Neural progenitor cell (in vitro differentiated cells): ENCODE measurements around the gene DOCK4. TPM values are rescaled to one million over a fixed set of nuclear protein-coding genes. Genes with fewer than 3 reads are reported as not detected.
"Not testable (repeated sequence)": the region's sequence is repeated elsewhere in the genome, so short reads cannot be mapped to it uniquely, and the experiment has no call there.

Experiments
- DNase-seq: peaks from one replicate; pipeline ENCODE4 v3.0.0-alpha.2; 2016; ENCODE audit warnings: low spot score
- H2AFZ ChIP-seq: fragments of 200-600 bp; sonication (generic); replicated peaks from 2 replicates; pipeline ENCODE4 v1.6.1; 2016; ENCODE audit warnings: antibody characterized with exemption
- H3F3A ChIP-seq: fragments of 200-600 bp; sonication (generic); 2 replicates; pipeline ENCODE4 v1.6.1; 2016; ENCODE audit warnings: antibody characterized with exemption, low read depth
- H3K27ac ChIP-seq: fragments of 200-600 bp; sonication (generic); 2 replicates; pipeline ENCODE4 v1.5.1; 2016; ENCODE audit warnings: mild to moderate bottlenecking
- H3K27me3 ChIP-seq: fragments of 200-600 bp; sonication (generic); 2 replicates; pipeline ENCODE4 v1.6.1; 2016; ENCODE audit warnings: mild to moderate bottlenecking, moderate library complexity
- H3K36me3 ChIP-seq: fragments of 200-600 bp; sonication (generic); 2 replicates; pipeline ENCODE4 v1.5.1; 2016
- H3K4me1 ChIP-seq: fragments of 200-600 bp; sonication (generic); 2 replicates; pipeline ENCODE4 v1.6.1; 2016; ENCODE audit warnings: mixed run types
- H3K4me2 ChIP-seq: fragments of 200-600 bp; sonication (generic); 2 replicates; pipeline ENCODE4 v1.6.1; 2016
- H3K4me3 ChIP-seq: fragments of 200-600 bp; sonication (generic); 2 replicates; pipeline ENCODE4 v1.5.1; 2016
- H3K79me2 ChIP-seq: fragments of 200-600 bp; sonication (generic); 2 replicates; pipeline ENCODE4 v1.6.1; 2016; ENCODE audit warnings: low read depth
- H3K9ac ChIP-seq: fragments of 200-600 bp; sonication (generic); 2 replicates; pipeline ENCODE4 v1.6.1; 2016
- H3K9me3 ChIP-seq: fragments of 200-600 bp; sonication (generic); 2 replicates; pipeline ENCODE4 v1.5.1; 2016; ENCODE audit warnings: low read depth
- H4K20me1 ChIP-seq: fragments of 200-600 bp; sonication (generic); 2 replicates; pipeline ENCODE4 v1.6.1; 2016; ENCODE audit warnings: low read depth
- H3K27ac Mint-ChIP-seq: 3 replicates; pipeline ENCODE4 v1.8.0; 2021; ENCODE audit warnings: mixed read lengths
- H3K27me3 Mint-ChIP-seq: 2 replicates; pipeline ENCODE4 v1.8.0; 2022; ENCODE audit warnings: low read depth, mild to moderate bottlenecking, inconsistent platforms, moderate library complexity, mixed read lengths; ENCODE audit not compliant: insufficient read depth
- H3K36me3 Mint-ChIP-seq: 3 replicates; pipeline ENCODE4 v1.8.0; 2021; ENCODE audit warnings: mixed read lengths
- H3K4me1 Mint-ChIP-seq: 3 replicates; pipeline ENCODE4 v1.8.0; 2021; ENCODE audit warnings: mixed read lengths
- H3K4me3 Mint-ChIP-seq: 3 replicates; pipeline ENCODE4 v1.8.0; 2021; ENCODE audit warnings: mild to moderate bottlenecking, moderate library complexity, mixed read lengths
- H3K9me3 Mint-ChIP-seq: 3 replicates; pipeline ENCODE4 v1.8.0; 2020; ENCODE audit warnings: mixed read lengths
- EZH2 ChIP-seq: fragments of 200-600 bp; sonication (generic); IDR thresholded peaks from 2 replicates; pipeline ENCODE4 v1.6.1; 2017; ENCODE audit warnings: antibody characterized with exemption, mild to moderate bottlenecking, moderate library complexity
- EZH2phosphoT487 ChIP-seq: fragments of 200-600 bp; sonication (generic); IDR thresholded peaks from 2 replicates; pipeline ENCODE4 v1.6.1; 2017; ENCODE audit warnings: antibody characterized with exemption
- total RNA-seq: library from RNA; depleted of rRNA; stranded (reverse); fragments of >200 nt; gene quantifications from 2 replicates; pipeline ENCODE4 v1.2.3, GENCODE V29; 2015; ENCODE audit warnings: low replicate concordance
- TF ChIP-seq, protein P1 (sequence below): fragments of 200-600 bp; sonication (generic); IDR thresholded peaks from 2 replicates; pipeline ENCODE4 v1.5.1; 2017; ENCODE audit warnings: antibody characterized with exemption, mild to moderate bottlenecking

Gene DOCK4
- total RNA-seq, 1 donor from 2014 or later: 11.4 TPM

GRCh38 chr7:111910656-111911055, 295.5 kb downstream of the DOCK4 start:
- H3K79me2 ChIP-seq: no peaks in the 10 kb centered on the region
- no peaks in the 10 kb centered on the region for H4K20me1 ChIP-seq
- H3K27me3 ChIP-seq: no peaks in the 10 kb centered on the region
- peaks cover 12% of the 10 kb centered on the region for H3K4me1 Mint-ChIP-seq
- no peaks in the 10 kb centered on the region for H3K9me3 ChIP-seq
- no peak overlapping the region for H3K27ac ChIP-seq
- no peaks in the 10 kb centered on the region for H3K27me3 Mint-ChIP-seq
- H3K9ac ChIP-seq: no peak overlapping the region
- TF ChIP-seq EZH2phosphoT487 (no peak), EZH2 (no peak)
- TF ChIP-seq, protein P1, sequence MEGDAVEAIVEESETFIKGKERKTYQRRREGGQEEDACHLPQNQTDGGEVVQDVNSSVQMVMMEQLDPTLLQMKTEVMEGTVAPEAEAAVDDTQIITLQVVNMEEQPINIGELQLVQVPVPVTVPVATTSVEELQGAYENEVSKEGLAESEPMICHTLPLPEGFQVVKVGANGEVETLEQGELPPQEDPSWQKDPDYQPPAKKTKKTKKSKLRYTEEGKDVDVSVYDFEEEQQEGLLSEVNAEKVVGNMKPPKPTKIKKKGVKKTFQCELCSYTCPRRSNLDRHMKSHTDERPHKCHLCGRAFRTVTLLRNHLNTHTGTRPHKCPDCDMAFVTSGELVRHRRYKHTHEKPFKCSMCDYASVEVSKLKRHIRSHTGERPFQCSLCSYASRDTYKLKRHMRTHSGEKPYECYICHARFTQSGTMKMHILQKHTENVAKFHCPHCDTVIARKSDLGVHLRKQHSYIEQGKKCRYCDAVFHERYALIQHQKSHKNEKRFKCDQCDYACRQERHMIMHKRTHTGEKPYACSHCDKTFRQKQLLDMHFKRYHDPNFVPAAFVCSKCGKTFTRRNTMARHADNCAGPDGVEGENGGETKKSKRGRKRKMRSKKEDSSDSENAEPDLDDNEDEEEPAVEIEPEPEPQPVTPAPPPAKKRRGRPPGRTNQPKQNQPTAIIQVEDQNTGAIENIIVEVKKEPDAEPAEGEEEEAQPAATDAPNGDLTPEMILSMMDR: no peak
- H3K27ac Mint-ChIP-seq: no peak overlapping the region
- H2AFZ ChIP-seq: no peak overlapping the region
- no peak overlapping the region for H3K4me2 ChIP-seq
- no peak overlapping the region for H3K4me3 Mint-ChIP-seq
- peaks cover 24% of the 10 kb centered on the region for H3K36me3 Mint-ChIP-seq
- H3K36me3 ChIP-seq: no peaks in the 10 kb centered on the region
- no peaks in the 10 kb centered on the region for H3F3A ChIP-seq
- no peaks in the 10 kb centered on the region for H3K4me1 ChIP-seq
- DNase-seq: no peak
- no peak overlapping the region for H3K4me3 ChIP-seq
- no peaks in the 10 kb centered on the region for H3K9me3 Mint-ChIP-seq

- H3K4me3 ChIP-seq, H3K27ac Mint-ChIP-seq, H3K27ac ChIP-seq, H4K20me1 ChIP-seq, H3K4me3 Mint-ChIP-seq, H3K9ac ChIP-seq, H3K36me3 ChIP-seq, H3K27me3 ChIP-seq, H3K9me3 ChIP-seq, H3K4me2 ChIP-seq, H3F3A ChIP-seq, H3K9me3 Mint-ChIP-seq, H3K79me2 ChIP-seq, DNase-seq, H3K27me3 Mint-ChIP-seq, H3K4me1 ChIP-seq, H2AFZ ChIP-seq: not testable (repeated sequence)
- H3K4me1 Mint-ChIP-seq: peaks cover 12% of the 10 kb centered on the region
- H3K36me3 Mint-ChIP-seq: peaks cover 17% of the 10 kb centered on the region
These were observed 297.5 kb downstream of the DOCK4 start for GRCh38 chr7:111908673-111909072.

DNA sequence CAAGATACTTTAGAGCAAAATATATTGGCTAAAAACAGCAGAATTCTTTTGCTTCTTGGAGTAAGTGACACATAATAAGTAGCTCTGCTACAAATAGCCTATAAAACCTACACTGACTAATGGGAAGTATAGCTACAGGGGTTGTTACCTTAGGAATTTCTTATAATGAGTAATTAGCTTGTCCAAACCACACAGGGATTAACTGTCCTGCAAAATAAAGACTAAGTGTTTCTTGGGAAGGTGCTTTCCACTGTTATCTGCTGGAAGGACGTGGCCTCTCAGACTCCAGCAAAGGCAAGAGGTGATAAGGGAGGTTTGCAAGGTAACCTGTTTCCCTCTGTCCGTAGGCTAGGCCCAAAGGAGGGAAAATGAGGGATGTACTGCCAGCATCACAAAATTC, 302.4 kb downstream of the DOCK4 start:
- Histone ChIP-seq H3K4me3 (no peak overlapping the region), H3K4me1 (no peaks in the 10 kb centered on the region), H3K27ac (no peak overlapping the region), H3F3A (no peaks in the 10 kb centered on the region), H2AFZ (no peak overlapping the region), H3K27me3 (no peaks in the 10 kb centered on the region), H3K36me3 (no peaks in the 10 kb centered on the region), H3K79me2 (no peaks in the 10 kb centered on the region), H4K20me1 (no peaks in the 10 kb centered on the region), H3K9ac (no peak overlapping the region), H3K4me2 (no peak overlapping the region), H3K9me3 (no peaks in the 10 kb centered on the region)
- Mint-ChIP-seq H3K36me3 (peaks cover 20% of the 10 kb centered on the region), H3K9me3 (no peaks in the 10 kb centered on the region), H3K27ac (no peak overlapping the region), H3K4me3 (no peak overlapping the region), H3K4me1 (no peaks in the 10 kb centered on the region), H3K27me3 (no peaks in the 10 kb centered on the region)
- no peak for DNase-seq
- TF ChIP-seq EZH2phosphoT487 (no peak), EZH2 (no peak)
- TF ChIP-seq, protein P1: no peak

DNA sequence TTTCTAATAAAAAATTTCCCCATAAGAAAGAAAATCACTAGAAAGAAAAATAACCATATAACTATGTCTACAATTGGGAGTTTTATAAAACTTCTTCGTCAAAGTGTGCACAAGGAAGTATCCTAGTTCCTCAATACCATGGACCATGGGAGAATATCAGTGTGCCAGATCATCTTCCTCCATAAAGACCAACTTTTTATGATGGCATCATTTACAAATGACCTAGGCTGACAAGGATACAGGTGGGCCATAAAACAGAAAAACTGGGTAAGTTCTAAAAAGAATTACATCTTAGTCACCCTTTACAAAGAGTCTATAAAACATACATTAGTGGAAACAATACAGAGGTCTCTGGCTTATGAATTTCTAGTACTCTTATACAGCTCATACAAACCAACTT, 303.2 kb downstream of the DOCK4 start:
- Histone ChIP-seq H4K20me1 (no peaks in the 10 kb centered on the region), H3K4me3 (no peak overlapping the region), H3K27ac (no peak overlapping the region), H3K4me1 (no peaks in the 10 kb centered on the region), H2AFZ (no peak overlapping the region), H3F3A (no peaks in the 10 kb centered on the region), H3K36me3 (no peaks in the 10 kb centered on the region), H3K9me3 (no peaks in the 10 kb centered on the region), H3K27me3 (no peaks in the 10 kb centered on the region), H3K4me2 (no peak overlapping the region), H3K79me2 (no peaks in the 10 kb centered on the region), H3K9ac (no peak overlapping the region)
- Mint-ChIP-seq H3K4me1 (no peaks in the 10 kb centered on the region), H3K27me3 (no peaks in the 10 kb centered on the region), H3K27ac (no peak overlapping the region), H3K9me3 (no peaks in the 10 kb centered on the region), H3K36me3 (peaks cover 20% of the 10 kb centered on the region), H3K4me3 (no peak overlapping the region)
- DNase-seq: no peak
- TF ChIP-seq EZH2: no peak
- TF ChIP-seq EZH2phosphoT487: no peak
- TF ChIP-seq, protein P1: no peak
